Testis (tissue), 3 donors: Measurements from ENCODE around the gene SPATA4. TPM values are rescaled to one million over a fixed set of nuclear protein-coding genes. Genes with fewer than 3 reads are reported as not detected.

ENCODE experiments used
- DNase-seq: peaks from one replicate; pipeline ENCODE4 v3.0.0-alpha.2; 2019
- H3K27ac ChIP-seq, 2 donors: fragments of 200-600 bp; sonication (generic); one replicate each; pipeline ENCODE4 v1.5.1; 2019
- H3K27me3 ChIP-seq: fragments of 200-600 bp; sonication (generic); one replicate; pipeline ENCODE4 v1.5.1; 2019
- H3K36me3 ChIP-seq: fragments of 200-600 bp; sonication (generic); one replicate; pipeline ENCODE4 v1.5.1; 2017; ENCODE audit warnings: low read depth; ENCODE audit errors: missing control alignments
- H3K4me1 ChIP-seq: fragments of 200-600 bp; sonication (generic); one replicate; pipeline ENCODE4 v1.5.1; 2019
- H3K4me3 ChIP-seq, 2 donors: fragments of 200-600 bp; sonication (generic); one replicate each; pipeline ENCODE4 v1.5.1; 2017 to 2019
- H3K9me3 ChIP-seq: fragments of 200-600 bp; sonication (generic); one replicate; pipeline ENCODE4 v1.5.1; 2017
- CTCF ChIP-seq, 3 experiments: fragments of 450-650 bp in 2 of 3; fragments of 200-600 bp in 1 of 3; sonication (generic) in 1 of 3; IDR thresholded peaks; one replicate each; pipeline ENCODE4 v1.5.1; 2016 to 2019; ENCODE audit warnings: antibody characterized with exemption in 3 of 3, mild to moderate bottlenecking in 2 of 3, moderate library complexity in 1 of 3
- POLR2A ChIP-seq: fragments of 450-650 bp; IDR thresholded peaks from one replicate; pipeline ENCODE4 v1.6.1; 2017; ENCODE audit warnings: antibody characterized with exemption, mild to moderate bottlenecking, moderate library complexity
- WGBS, 2 donors: methylation state at CpG; one replicate each; pipeline ENCODE4 v1.1.5; 2018; 5-methylcytosine and 5-hydroxymethylcytosine counted together
- intact Hi-C: fragments of 100-400 bp; cut with DNase I; formaldehyde crosslinking; loops from one replicate; pipeline ENCODE4 v1.15.1; 2023; ENCODE audit warnings: low total_unique reads
- polyA plus RNA-seq: library from polyadenylated mRNA; stranded (reverse); fragments of 350-450 nt; fragmentation: Illumina TruSeq; extraction: RNeasy Lipid Tissue Mini Kit (QIAGEN cat#74804); gene quantifications from one replicate; pipeline ENCODE4 v1.2.3, GENCODE V29; 2014; ENCODE audit warnings: low read depth, low replicate concordance; ENCODE audit not compliant: insufficient read depth
- total RNA-seq, 2 donors: library from RNA; depleted of rRNA; stranded (reverse); fragments of >200 nt; gene quantifications; one replicate each; pipeline ENCODE4 v1.2.3, GENCODE V29; 2016

The SPATA4 gene
- total and polyA plus RNA-seq, 3 donors from 2014 or later: 61.5 to 340 (median 88.7) TPM

GRCh38 chr4:176189891-176190795 lies 5.2 kb downstream of the SPATA4 start:
- TF ChIP-seq POLR2A: no peak
- no peak for TF ChIP-seq CTCF (IDR thresholded peaks at IDR 0.05)
- H3K27me3 ChIP-seq: no peaks in the 10 kb centered on the region
- no peaks in the 10 kb centered on the region for H3K4me1 ChIP-seq
- no peak for DNase-seq
- no peaks in the 10 kb centered on the region for H3K9me3 ChIP-seq
- no peak overlapping the region for H3K4me3 ChIP-seq
- no peaks in the 10 kb centered on the region for H3K36me3 ChIP-seq
- 71 to 79% methylated on average over 11 of the region's 11 CpGs for WGBS, 2 donors
- no peak overlapping the region for H3K27ac ChIP-seq
- intact Hi-C loops: no loop called here

GRCh38 chr4:176188654-176189053 lies 6.7 kb downstream of the SPATA4 start:
- TF ChIP-seq POLR2A (no peak), CTCF (IDR thresholded peaks at IDR 0.05) (no peak)
- intact Hi-C loops: no loop called here
- Histone ChIP-seq H3K27ac (no peak overlapping the region), H3K27me3 (no peaks in the 10 kb centered on the region), H3K9me3 (no peaks in the 10 kb centered on the region), H3K4me3 (no peak overlapping the region), H3K36me3 (no peaks in the 10 kb centered on the region), H3K4me1 (no peaks in the 10 kb centered on the region)
- no peak for DNase-seq

- intact Hi-C loops: no loop called here
- no peaks in the 10 kb centered on the region for H3K36me3 ChIP-seq
- no peak for DNase-seq
- no peaks in the 10 kb centered on the region for H3K27me3 ChIP-seq
- WGBS, 2 donors: 45 to 62% methylated on average over 2 of the region's 2 CpGs
- no peaks in the 10 kb centered on the region for H3K9me3 ChIP-seq
- no peak overlapping the region for H3K4me3 ChIP-seq
- no peaks in the 10 kb centered on the region for H3K4me1 ChIP-seq
- H3K27ac ChIP-seq: no peak overlapping the region
- TF ChIP-seq POLR2A (no peak), CTCF (IDR thresholded peaks at IDR 0.05) (no peak)
These were observed 7.8 kb downstream of the SPATA4 start for GRCh38 chr4:176187624-176188023.

- DNase-seq: no peak
- H3K27me3 ChIP-seq: no peaks in the 10 kb centered on the region
- H3K9me3 ChIP-seq: no peaks in the 10 kb centered on the region
- no peaks in the 10 kb centered on the region for H3K4me1 ChIP-seq
- TF ChIP-seq POLR2A: no peak
- no peak for TF ChIP-seq CTCF (IDR thresholded peaks at IDR 0.05)
- no peaks in the 10 kb centered on the region for H3K36me3 ChIP-seq
- WGBS, 2 donors: 66 to 68% methylated on average over 6 of the region's 6 CpGs
- H3K4me3 ChIP-seq: no peak overlapping the region
- H3K27ac ChIP-seq: no peak overlapping the region
- intact Hi-C loops: no loop called here
These were observed 8.6 kb downstream of the SPATA4 start for GRCh38 chr4:176186671-176187395.
